HG02798 (cell line): Measurements from ENCODE around the gene SCGB3A1.

Experiments used
- ATAC-seq: cut with Tn5 transposase; IDR thresholded peaks from one replicate; pipeline ENCODE4 v1.9.1; 2021; ENCODE audit warnings: mild to moderate bottlenecking; ENCODE audit not compliant: unreplicated experiment, poor library complexity

The SCGB3A1 gene

GRCh38 chr5:180593446-180594206 is 2.3 kb upstream of the SCGB3A1 start:
- no peak for ATAC-seq

GRCh38 chr5:180592176-180592575 is 877 bp upstream of the SCGB3A1 start:
- ATAC-seq: no peak

- no peak for ATAC-seq
Observed at GRCh38 chr5:180590543-180591310, 572 bp downstream of the SCGB3A1 start.

GRCh38 chr5:180589771-180590542 is 1.3 kb downstream of the SCGB3A1 start:
- no peak for ATAC-seq

- no peak for ATAC-seq
Observed at GRCh38 chr5:180586870-180587269, 4.4 kb downstream of the SCGB3A1 start.

- ATAC-seq: no peak
Observed at GRCh38 chr5:180586204-180586603, 5.1 kb downstream of the SCGB3A1 start.

- ATAC-seq: no peak
Observed at GRCh38 chr5:180583738-180584137, 7.6 kb downstream of the SCGB3A1 start.

GRCh38 chr5:180580681-180581080 is 10.6 kb downstream of the SCGB3A1 start:
- no peak for ATAC-seq

- ATAC-seq: no peak
Observed at GRCh38 chr5:180575571-180575970, 15.7 kb downstream of the SCGB3A1 start.

- no peak for ATAC-seq
Observed at GRCh38 chr5:180568914-180569313, 22.4 kb downstream of the SCGB3A1 start.

GRCh38 chr5:180563994-180564393 is 27.3 kb downstream of the SCGB3A1 start:
- ATAC-seq: no peak

GRCh38 chr5:180558232-180558631 is 33.1 kb downstream of the SCGB3A1 start:
- ATAC-seq: no peak

GRCh38 chr5:180557217-180557809 is 34.0 kb downstream of the SCGB3A1 start:
- ATAC-seq: no peak

GRCh38 chr5:180555168-180555921 is 36.0 kb downstream of the SCGB3A1 start:
- no peak for ATAC-seq

GRCh38 chr5:180553530-180553929 is 37.8 kb downstream of the SCGB3A1 start:
- ATAC-seq: no peak

GRCh38 chr5:180548563-180548962 is 42.7 kb downstream of the SCGB3A1 start:
- ATAC-seq: no peak

GRCh38 chr5:180545248-180545647 is 46.1 kb downstream of the SCGB3A1 start:
- ATAC-seq: no peak

- ATAC-seq: no peak
Observed at GRCh38 chr5:180541710-180542109, 49.6 kb downstream of the SCGB3A1 start.
